ENCODE measurements around the gene EMCN. TPM values are rescaled to one million over a fixed set of nuclear protein-coding genes. Genes with fewer than 3 reads are reported as not detected.
"Not testable (repeated sequence)": the region's sequence is repeated elsewhere in the genome, so short reads cannot be mapped to it uniquely, and the experiment has no call there.

The EMCN gene
- total and polyA plus RNA-seq, 8 donors = 1.5 to 5.6 (median 2.4) TPM

- Histone ChIP-seq H3K27me3 (peaks cover 0 to 3% (median 0%) of the 10 kb centered on the region in 4 donors), H3K9me3 (no peaks in the 10 kb centered on the region), H3K36me3 (no peaks in the 10 kb centered on the region), H3K27ac (no peak overlapping the region), H3K4me3 (no peak overlapping the region), H3K4me1 (no peaks in the 10 kb centered on the region)
- ATAC-seq (no peak), FAIRE-seq (no peak), DNase-seq (no peak)
- intact Hi-C loops (cut with DNase I) = no loop called here
- no peak for TF ChIP-seq CTCF (IDR thresholded peaks at IDR 0.05)
- 65 to 70% methylated on average over 6 of the region's 6 CpGs for WGBS, 2 donors
These were observed 29.8 kb upstream of the EMCN start for GRCh38 chr4:100547541-100548199.

DNA sequence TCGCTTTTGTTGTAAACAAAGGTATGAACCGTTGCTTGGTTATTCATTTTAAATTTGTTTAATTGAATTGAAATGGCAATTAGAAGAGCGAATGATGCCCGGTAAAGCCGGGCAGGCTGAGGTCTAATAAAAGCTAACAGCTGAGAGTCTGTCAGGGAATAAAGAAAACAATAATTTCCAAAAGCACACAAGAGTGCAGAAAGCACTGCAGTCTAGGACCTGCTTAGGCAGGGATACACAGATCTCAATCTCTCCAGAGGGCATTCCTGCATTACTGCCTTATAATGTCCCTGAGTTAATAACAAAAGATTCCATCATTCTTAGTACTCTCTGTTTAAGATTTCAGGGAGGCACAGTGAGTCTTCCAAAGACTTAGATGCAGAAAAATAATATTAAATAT lies 27.6 kb upstream of the EMCN start:
- no peaks in the 10 kb centered on the region for H3K4me1 ChIP-seq
- H3K4me3 ChIP-seq = no peak overlapping the region
- H3K9me3 ChIP-seq = no peaks in the 10 kb centered on the region
- ATAC-seq (no peak), FAIRE-seq (no peak), DNase-seq (no peak)
- H3K27ac ChIP-seq = no peak overlapping the region
- 86 to 87% methylated on average over 5 of the region's 5 CpGs for WGBS, 2 donors
- H3K36me3 ChIP-seq = no peaks in the 10 kb centered on the region
- intact Hi-C loops (cut with DNase I) = no loop called here
- TF ChIP-seq CTCF (IDR thresholded peaks at IDR 0.05) = no peak
- no peaks in the 10 kb centered on the region for H3K27me3 ChIP-seq

- ATAC-seq = no peak
- TF ChIP-seq CTCF (IDR thresholded peaks at IDR 0.05) = no peak
- H3K9me3 ChIP-seq = no peaks in the 10 kb centered on the region
- no peaks in the 10 kb centered on the region for H3K4me1 ChIP-seq
- H3K27ac ChIP-seq = no peak overlapping the region
- no peaks in the 10 kb centered on the region for H3K27me3 ChIP-seq
- H3K4me3 ChIP-seq = no peak overlapping the region
- FAIRE-seq = no peak
- intact Hi-C loops (cut with DNase I) = no loop called here
- DNase-seq = no peak
- no peaks in the 10 kb centered on the region for H3K36me3 ChIP-seq
These were observed 22.3 kb upstream of the EMCN start for GRCh38 chr4:100540131-100540530.

DNA sequence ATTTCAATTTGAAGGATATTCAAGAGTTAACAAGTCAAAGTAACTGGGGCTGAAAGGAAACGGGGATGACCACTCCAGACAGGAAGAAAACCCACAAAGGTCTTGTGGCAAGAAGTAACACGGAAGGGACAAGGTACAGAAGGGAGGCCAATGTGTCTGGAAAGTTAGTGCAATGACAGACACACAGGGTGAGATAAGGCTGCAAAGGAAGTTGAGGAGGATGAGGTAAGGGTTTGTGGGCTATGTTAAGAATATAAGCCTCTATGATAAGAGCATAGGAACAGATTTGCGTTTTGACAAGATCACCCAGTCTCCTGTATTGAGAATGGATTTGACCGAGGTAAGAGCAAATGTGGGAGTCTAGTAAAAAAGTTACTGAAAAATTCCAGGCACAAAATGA lies 21.9 kb upstream of the EMCN start:
- Histone ChIP-seq H3K27ac (no peak overlapping the region), H3K4me3 (no peak overlapping the region), H3K9me3 (no peaks in the 10 kb centered on the region), H3K27me3 (no peaks in the 10 kb centered on the region), H3K36me3 (no peaks in the 10 kb centered on the region), H3K4me1 (no peaks in the 10 kb centered on the region)
- intact Hi-C loops (cut with DNase I) = no loop called here
- TF ChIP-seq CTCF (IDR thresholded peaks at IDR 0.05) = no peak
- DNase-seq (no peak), FAIRE-seq (no peak), ATAC-seq (no peak)
- WGBS, 2 donors = 68 to 73% methylated on average over 4 of the region's 4 CpGs

GRCh38 chr4:100533741-100534140 lies 15.9 kb upstream of the EMCN start:
- intact Hi-C loops (cut with DNase I) = no loop called here
- Histone ChIP-seq H3K4me1 (no peaks in the 10 kb centered on the region), H3K27me3 (no peaks in the 10 kb centered on the region), H3K9me3 (no peaks in the 10 kb centered on the region), H3K36me3 (no peaks in the 10 kb centered on the region), H3K4me3 (no peak overlapping the region), H3K27ac (no peak overlapping the region)
- FAIRE-seq (no peak), DNase-seq (no peak), ATAC-seq (no peak)
- TF ChIP-seq CTCF (IDR thresholded peaks at IDR 0.05) = no peak
- 91 to 97% methylated on average over 1 of the region's 1 CpG for WGBS, 2 donors

- DNase-seq; H3K27ac ChIP-seq; H3K4me1 ChIP-seq; H3K4me3 ChIP-seq; intact Hi-C loops (cut with DNase I); H3K27me3 ChIP-seq; FAIRE-seq; H3K36me3 ChIP-seq; ATAC-seq; H3K9me3 ChIP-seq: not testable (repeated sequence)
- 67 to 70% methylated on average over 4 of the region's 4 CpGs for WGBS, 2 donors
These were observed 12.3 kb upstream of the EMCN start for GRCh38 chr4:100530161-100530560.
